Gastrocnemius medialis (tissue), 4 donors: ENCODE data around the gene CCNL1. TPM values are rescaled to one million over a fixed set of nuclear protein-coding genes. Genes with fewer than 3 reads are reported as not detected.

ENCODE experiments used
- ATAC-seq, 2 donors: fragments of 150-250 bp; one replicate each; pipeline ENCODE4 v1.9.1; 2016
- DNase-seq, 2 donors: peaks; one replicate each; pipeline ENCODE4 v3.0.0-alpha.2; 2019
- H3K27ac ChIP-seq, 4 donors: fragments of 200-600 bp; sonication (generic); 1 replicate in 1 of 4; 2 replicates in 3 of 4; pipeline ENCODE4 v1.5.1; 2016 to 2018; ENCODE audit warnings: mild to moderate bottlenecking in 2 of 4, moderate library complexity in 1 of 4
- H3K27me3 ChIP-seq, 3 donors: fragments of 200-600 bp; sonication (generic) in 2 of 3; 1 replicate in 1 of 3; 2 replicates in 2 of 3; pipeline versions ENCODE4 v1.5.1 to v1.6.0; 2016 to 2019; ENCODE audit warnings: mild to moderate bottlenecking in 1 of 3, moderate library complexity in 1 of 3
- H3K36me3 ChIP-seq, 2 donors: fragments of 200-600 bp; sonication (generic) in 1 of 2; one replicate each; pipeline ENCODE4 v1.5.1; 2017 to 2018
- H3K4me1 ChIP-seq, 2 donors: fragments of 200-600 bp; sonication (generic) in 1 of 2; one replicate each; pipeline ENCODE4 v1.5.1; 2016 to 2017; ENCODE audit warnings: mild to moderate bottlenecking in 2 of 2
- H3K4me3 ChIP-seq, 4 donors: fragments of 200-600 bp; sonication (generic) in 3 of 4; 1 replicate in 1 of 4; 2 replicates in 3 of 4; pipeline ENCODE4 v1.5.1; 2016 to 2019; ENCODE audit warnings: mild to moderate bottlenecking in 2 of 4
- H3K9me3 ChIP-seq, 3 donors: fragments of 200-600 bp; sonication (generic) in 2 of 3; 1 replicate in 1 of 3; 2 replicates in 2 of 3; pipeline ENCODE4 v1.5.1; 2016 to 2019
- POLR2A ChIP-seq, 2 donors: fragments of 450-650 bp; IDR thresholded peaks; one replicate each; pipeline ENCODE4 v1.6.1; 2017; ENCODE audit warnings: antibody characterized with exemption in 2 of 2, mild to moderate bottlenecking in 2 of 2, moderate library complexity in 2 of 2
- in situ Hi-C, 4 donors: fragments of 200-750 bp; cut with MboI; loops; one replicate each; pipeline versions ENCODE4 v1.15.0 to v1.8.0; 2017; ENCODE audit warnings: low sequenced_read_pairs in 4 of 4
- intact Hi-C: fragments of 100-400 bp; cut with DNase I; formaldehyde crosslinking; loops from one replicate; pipeline ENCODE4 v1.15.1; 2023; ENCODE audit warnings: low total_unique reads
- total RNA-seq, 4 donors: library from RNA; depleted of rRNA; stranded (reverse); fragments of >200 nt; gene quantifications; one replicate each; pipeline versions ENCODE4 v1.1.0 to v1.2.3, GENCODE V29; 2016
- TF ChIP-seq, protein P1 (sequence below), 5 experiments: fragments of 450-650 bp in 3 of 5; fragments of 200-600 bp in 2 of 5; sonication (generic) in 2 of 5; IDR thresholded peaks in 4 of 5; conservative IDR thresholded peaks in 1 of 5; 1 replicate in 4 of 5; 2 replicates in 1 of 5; pipeline ENCODE4 v1.5.1; 2016 to 2019; ENCODE audit warnings: antibody characterized with exemption in 5 of 5, mild to moderate bottlenecking in 3 of 5, moderate library complexity in 3 of 5

CCNL1 gene
- total RNA-seq, 4 donors from 2014 or later = 34.3 to 110 (median 41.3) TPM

DNA sequence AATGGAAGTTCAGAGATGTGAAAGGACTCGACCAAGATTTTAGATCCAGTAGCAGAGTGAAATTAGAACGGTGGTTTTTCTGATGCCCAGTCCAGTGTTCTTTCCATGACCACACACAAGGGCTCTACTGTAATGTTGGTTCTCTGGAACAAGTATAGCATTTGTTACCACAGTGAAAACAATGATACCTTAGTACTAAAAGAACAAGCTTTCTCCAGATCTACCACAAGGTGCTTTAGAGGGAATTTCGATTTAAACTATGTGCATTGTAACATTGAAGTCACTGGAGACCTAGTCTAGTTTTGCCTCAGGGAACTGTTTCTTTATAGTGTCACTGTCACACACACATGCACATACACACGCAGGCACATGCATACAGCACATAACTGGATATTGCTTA, 12.8 kb upstream of the CCNL1 start:
- intact Hi-C loops (loop anchor here (10.0 kb wide), 1 partner anchor 932 kb away; the partner anchor contains the start of gene SHOX2), in situ Hi-C loops (loop anchor here in 2 of 4 donors (25.0 kb wide), 2 partner anchors 690 to 1310 kb away; partner anchors contain the start of genes GMPS (in 2 of the 2) and SLC33A1 (in 2 of the 2))
- H3K36me3 ChIP-seq = no peaks in the 10 kb centered on the region

DNA sequence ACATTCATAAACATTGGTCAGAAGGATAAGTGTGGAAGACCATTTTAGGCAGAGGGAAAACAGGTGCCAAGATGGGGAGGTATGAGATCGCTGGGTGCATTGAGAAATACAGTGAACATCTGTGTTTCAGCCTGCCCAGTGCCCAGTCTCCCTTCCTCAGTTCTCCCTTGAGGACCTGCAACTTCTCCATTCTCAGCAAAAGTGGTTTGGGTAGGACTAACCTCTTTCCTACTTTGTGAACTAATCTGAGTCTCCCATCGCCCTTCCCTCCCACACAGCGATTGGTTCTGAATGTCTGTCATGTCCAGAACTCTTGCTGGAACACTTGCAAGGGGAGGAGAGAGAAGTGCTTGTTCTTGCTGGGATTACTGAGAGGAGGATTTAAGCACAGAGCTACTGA, 10.9 kb upstream of the CCNL1 start:
- Histone ChIP-seq H3K27me3 (no peaks in the 10 kb centered on the region), H3K36me3 (no peaks in the 10 kb centered on the region), H3K4me3 (no peak overlapping the region), H3K4me1 (peaks cover 21 to 25% of the 10 kb centered on the region in 2 donors), H3K27ac (no peak overlapping the region), H3K9me3 (no peaks in the 10 kb centered on the region)
- TF ChIP-seq, protein P1, sequence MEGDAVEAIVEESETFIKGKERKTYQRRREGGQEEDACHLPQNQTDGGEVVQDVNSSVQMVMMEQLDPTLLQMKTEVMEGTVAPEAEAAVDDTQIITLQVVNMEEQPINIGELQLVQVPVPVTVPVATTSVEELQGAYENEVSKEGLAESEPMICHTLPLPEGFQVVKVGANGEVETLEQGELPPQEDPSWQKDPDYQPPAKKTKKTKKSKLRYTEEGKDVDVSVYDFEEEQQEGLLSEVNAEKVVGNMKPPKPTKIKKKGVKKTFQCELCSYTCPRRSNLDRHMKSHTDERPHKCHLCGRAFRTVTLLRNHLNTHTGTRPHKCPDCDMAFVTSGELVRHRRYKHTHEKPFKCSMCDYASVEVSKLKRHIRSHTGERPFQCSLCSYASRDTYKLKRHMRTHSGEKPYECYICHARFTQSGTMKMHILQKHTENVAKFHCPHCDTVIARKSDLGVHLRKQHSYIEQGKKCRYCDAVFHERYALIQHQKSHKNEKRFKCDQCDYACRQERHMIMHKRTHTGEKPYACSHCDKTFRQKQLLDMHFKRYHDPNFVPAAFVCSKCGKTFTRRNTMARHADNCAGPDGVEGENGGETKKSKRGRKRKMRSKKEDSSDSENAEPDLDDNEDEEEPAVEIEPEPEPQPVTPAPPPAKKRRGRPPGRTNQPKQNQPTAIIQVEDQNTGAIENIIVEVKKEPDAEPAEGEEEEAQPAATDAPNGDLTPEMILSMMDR (IDR thresholded peaks at IDR 0.05 in 4 of 5, conservative IDR thresholded peaks at IDR 0.05 in 1 of 5) = no peak
- TF ChIP-seq POLR2A (IDR thresholded peaks at IDR 0.05) = no peak
- DNase-seq = peak in 1 of 2 donors; percentile 13
- no peak for ATAC-seq
- in situ Hi-C loops (loop anchor here in 2 of 4 donors (25.0 kb wide), 2 partner anchors 691 to 1309 kb away; partner anchors contain the start of genes GMPS (in 2 of the 2) and SLC33A1 (in 2 of the 2)), intact Hi-C loops (loop anchor here (10.0 kb wide), 1 partner anchor 934 kb away; the partner anchor contains the start of gene SHOX2)

More for the DNA sequence above, 12.8 kb upstream of the CCNL1 start:
- no peak for TF ChIP-seq POLR2A (IDR thresholded peaks at IDR 0.05)
- TF ChIP-seq, protein P1 (IDR thresholded peaks at IDR 0.05 in 4 of 5, conservative IDR thresholded peaks at IDR 0.05 in 1 of 5) = no peak
- Histone ChIP-seq H3K9me3 (no peaks in the 10 kb centered on the region), H3K27me3 (no peaks in the 10 kb centered on the region), H3K4me1 (peaks cover 16 to 17% of the 10 kb centered on the region in 2 donors), H3K27ac (no peak overlapping the region), H3K4me3 (no peak overlapping the region)
- no peak for ATAC-seq
- DNase-seq = no peak

DNA sequence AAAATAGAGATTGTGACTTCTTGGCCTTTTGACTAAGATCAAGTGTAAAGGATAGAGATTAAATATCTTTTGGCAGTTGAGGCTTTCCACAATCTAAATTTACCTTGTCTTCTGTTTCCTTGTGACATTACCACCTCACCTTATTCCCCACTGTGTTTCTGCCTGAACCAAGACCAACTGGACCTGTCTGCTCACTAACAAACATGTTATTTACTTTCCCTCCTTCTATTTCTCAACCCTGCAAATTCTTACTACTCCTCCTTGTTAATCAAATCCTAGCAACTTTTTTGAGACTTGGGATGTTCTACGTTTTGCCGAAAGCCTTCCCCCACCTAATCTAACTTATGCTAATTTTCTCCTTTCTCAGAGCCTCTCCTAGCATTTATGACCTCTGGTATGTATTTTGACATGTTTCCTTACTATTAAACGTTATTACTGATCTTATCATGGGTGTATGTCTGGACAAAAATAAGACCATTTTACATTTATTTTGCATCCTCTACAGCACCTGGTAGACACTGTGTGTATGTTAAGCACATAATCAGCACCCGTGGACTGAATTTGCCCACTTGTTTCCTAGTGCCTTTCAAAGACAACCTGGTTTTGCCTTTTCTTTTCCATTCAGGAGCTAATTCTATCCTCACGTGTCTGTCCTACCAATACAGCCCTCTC, 7.6 kb upstream of the CCNL1 start:
- TF ChIP-seq POLR2A (IDR thresholded peaks at IDR 0.05) = no peak
- TF ChIP-seq, protein P1 (IDR thresholded peaks at IDR 0.05 in 4 of 5, conservative IDR thresholded peaks at IDR 0.05 in 1 of 5) = no peak
- intact Hi-C loops = no loop called here
- DNase-seq (no peak), ATAC-seq (peak in 1 of 2 donors; percentile 31)
- H3K27ac ChIP-seq = peak overlapping the region; percentile 60 to 82 (median 65)
- no peaks in the 10 kb centered on the region for H3K27me3 ChIP-seq
- H3K4me3 ChIP-seq = no peak overlapping the region
- H3K9me3 ChIP-seq = no peaks in the 10 kb centered on the region
- in situ Hi-C loops = loop anchor here in 2 of 4 donors (25.0 kb wide), 2 partner anchors 695 to 1305 kb away; partner anchors contain the start of genes GMPS (in 2 of the 2) and SLC33A1 (in 2 of the 2)
- H3K36me3 ChIP-seq = no peaks in the 10 kb centered on the region
- peaks cover 12 to 19% of the 10 kb centered on the region in 2 donors for H3K4me1 ChIP-seq

DNA sequence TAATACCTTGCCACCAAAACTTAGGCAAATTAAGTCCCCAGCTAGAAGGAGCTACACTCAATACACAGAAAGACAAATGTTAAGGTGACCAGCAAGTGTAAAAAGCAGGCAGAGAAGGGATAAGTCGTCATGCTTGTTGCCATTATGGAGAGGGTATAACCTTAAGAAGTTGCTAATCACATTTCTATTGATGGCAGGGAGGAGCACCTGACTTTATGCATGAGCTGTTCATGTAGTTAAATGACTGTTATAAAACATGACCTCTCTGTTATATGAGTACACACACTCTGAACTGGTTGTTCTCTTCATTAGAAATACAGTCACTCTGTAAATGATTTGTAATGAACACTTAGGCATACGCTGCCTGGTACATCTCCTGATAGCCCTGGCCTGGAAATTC, 6.6 kb upstream of the CCNL1 start:
- in situ Hi-C loops = loop anchor here in 2 of 4 donors (25.0 kb wide), 2 partner anchors 696 to 1304 kb away; partner anchors contain the start of genes GMPS (in 2 of the 2) and SLC33A1 (in 2 of the 2)
- no peaks in the 10 kb centered on the region for H3K27me3 ChIP-seq
- H3K36me3 ChIP-seq = no peaks in the 10 kb centered on the region
- H3K27ac ChIP-seq = peak overlapping the region; percentile 60 to 82 (median 65)
- no peaks in the 10 kb centered on the region for H3K9me3 ChIP-seq
- H3K4me3 ChIP-seq = no peak overlapping the region
- no peak for DNase-seq
- ATAC-seq = peak; percentile 68 to 87
- TF ChIP-seq POLR2A (IDR thresholded peaks at IDR 0.05) = no peak
- TF ChIP-seq, protein P1 (IDR thresholded peaks at IDR 0.05 in 4 of 5, conservative IDR thresholded peaks at IDR 0.05 in 1 of 5) = no peak
- H3K4me1 ChIP-seq = peaks cover 14 to 21% of the 10 kb centered on the region in 2 donors
- intact Hi-C loops = no loop called here
